ENCODE results near the gene SLC23A2. TPM values are rescaled to one million over a fixed set of nuclear protein-coding genes. Genes with fewer than 3 reads are reported as not detected.

The SLC23A2 gene
- total RNA-seq, result 10 to 100 TPM; 10.6 to 48.4 TPM
- polyA plus RNA-seq, result 10 to 100 TPM in 1 of 2 donors, 1 to 10 TPM in 1; 9.1 to 18.9 TPM

DNA sequence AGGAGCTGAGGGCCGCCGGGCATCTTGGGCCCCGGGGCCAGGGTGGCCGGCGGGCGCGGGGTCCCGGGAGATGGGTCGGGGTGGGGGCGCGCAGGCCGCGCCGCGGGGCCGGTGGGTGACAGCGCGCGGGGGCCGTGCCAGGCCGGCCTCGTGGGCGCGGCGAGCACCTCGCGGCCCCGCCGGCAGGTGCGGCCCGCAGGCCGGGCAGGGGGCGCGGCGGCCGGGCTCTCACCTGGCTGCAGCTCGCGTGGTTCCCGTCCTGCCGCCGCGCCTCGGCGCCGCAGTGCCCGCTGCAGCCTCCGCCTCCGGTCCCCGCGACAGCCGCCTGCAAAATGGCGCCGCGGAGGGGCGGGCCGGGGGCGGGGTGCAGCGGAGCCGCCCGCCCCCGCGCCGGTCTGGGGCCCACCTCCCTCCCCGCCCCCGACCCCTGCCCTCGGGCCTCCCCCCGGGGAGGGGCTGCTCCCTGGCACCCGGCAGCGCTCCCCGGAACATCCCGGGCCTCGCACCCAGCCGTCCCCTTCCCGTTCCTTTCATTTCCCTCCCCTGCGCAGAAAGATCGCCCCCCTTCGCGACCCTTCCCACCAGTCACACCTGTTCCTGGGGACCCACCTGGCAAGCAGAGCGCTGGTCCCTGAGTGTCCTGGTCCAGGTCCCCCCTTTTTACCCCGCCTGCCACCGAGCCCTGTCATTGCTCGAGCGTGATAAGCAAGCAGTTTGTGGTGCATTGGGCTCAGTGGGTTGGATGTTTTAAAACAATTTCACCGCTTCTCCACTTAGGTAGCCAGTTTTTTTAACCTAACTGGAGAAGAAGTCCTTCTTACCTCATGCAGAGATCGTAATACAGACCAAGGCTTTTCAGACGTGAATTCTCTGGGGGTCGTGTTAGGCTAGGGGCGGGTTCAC is at the start of gene SLC23A2:
SLC23A2 (minus strand) TSS at position 337 of the 903 bp plus-strand sequence. CDS start 68,948 bp downstream, outside the sequence.
- H3K4me3 ChIP-seq (ENCODE audit: low read depth in 1 of 3, low read length in 3 of 3), result peak within 1 kb of the TSS; percentile 82 to 96 (median 96)
- H3K9ac ChIP-seq (ENCODE audit: low read depth in 1 of 2, low read length in 2 of 2), result peak within 1 kb of the TSS; percentile 56 to 93
- 2% methylated on average over 88 of the region's 88 CpGs for WGBS
- no peaks in the 10 kb centered on the region for H3K9me3 ChIP-seq (ENCODE audit: control insufficient read depth in 4 of 4, low read length in 3 of 4)
- no peaks in the 10 kb centered on the region for H3K27me3 ChIP-seq (ENCODE audit: control insufficient read depth in 4 of 4, insufficient read depth in 4 of 4, low read length in 3 of 4)
- H3K4me1 ChIP-seq (ENCODE audit: control insufficient read depth in 4 of 4, insufficient read depth in 4 of 4, low read length in 3 of 4), result peaks cover 2 to 21% (median 9%) of the 10 kb centered on the region in 4 donors
- peak; percentile 46 for DNase-seq (ENCODE audit: low spot score)
- no peaks in the 10 kb centered on the region for H3K36me3 ChIP-seq (ENCODE audit: control insufficient read depth in 4 of 4, insufficient read depth in 3 of 4, low read depth in 1 of 4, low read length in 3 of 4)
- TF ChIP-seq FOXA1 (IDR thresholded peaks at IDR 0.05) (no peak), YY1 (IDR thresholded peaks at IDR 0.05) (peak; percentile 25)
- H3K27ac ChIP-seq (ENCODE audit: low read depth in 1 of 2, low read length in 2 of 2), result peak within 1 kb of the TSS; percentile 83 to 90

GRCh38 chr20:5046656-5047339 is 45.5 kb upstream of the SLC23A2 start:
- Histone ChIP-seq H3K27ac (ENCODE audit: low read depth in 1 of 2, low read length in 2 of 2) (no peak overlapping the region), H3K9me3 (ENCODE audit: control insufficient read depth in 4 of 4, low read length in 3 of 4) (no peaks in the 10 kb centered on the region), H3K9ac (ENCODE audit: low read depth in 1 of 2, low read length in 2 of 2) (no peak overlapping the region), H3K36me3 (ENCODE audit: control insufficient read depth in 4 of 4, insufficient read depth in 3 of 4, low read depth in 1 of 4, low read length in 3 of 4) (no peaks in the 10 kb centered on the region), H3K27me3 (ENCODE audit: control insufficient read depth in 4 of 4, insufficient read depth in 4 of 4, low read length in 3 of 4) (no peaks in the 10 kb centered on the region), H3K4me3 (ENCODE audit: low read depth in 1 of 3, low read length in 3 of 3) (no peak overlapping the region), H3K4me1 (ENCODE audit: control insufficient read depth in 4 of 4, insufficient read depth in 4 of 4, low read length in 3 of 4) (no peaks in the 10 kb centered on the region)
- TF ChIP-seq NR2F2 (IDR thresholded peaks at IDR 0.05) (no peak), MAX (IDR thresholded peaks at IDR 0.05) (no peak), FOXA1 (IDR thresholded peaks at IDR 0.05) (no peak), HNF4G (IDR thresholded peaks at IDR 0.05) (no peak), SP1 (IDR thresholded peaks at IDR 0.05) (no peak), RAD21 (IDR thresholded peaks at IDR 0.05) (no peak), RXRA (IDR thresholded peaks at IDR 0.05) (no peak), YY1 (IDR thresholded peaks at IDR 0.05) (no peak), ATF3 (IDR thresholded peaks at IDR 0.05) (no peak), EGR1 (IDR thresholded peaks at IDR 0.05; ENCODE audit: low read depth in 2 of 2) (no peak), FOXA2 (IDR thresholded peaks at IDR 0.05) (no peak), JUND (IDR thresholded peaks at IDR 0.05) (no peak), REST (IDR thresholded peaks at IDR 0.05) (no peak), HNF4A (conservative IDR thresholded peaks at IDR 0.05) (no peak), TAF1 (conservative IDR thresholded peaks at IDR 0.05) (no peak), GABPA (IDR thresholded peaks at IDR 0.05 in 1 of 2, conservative IDR thresholded peaks at IDR 0.05 in 1 of 2) (no peak)
- TF ChIP-seq, protein P1, sequence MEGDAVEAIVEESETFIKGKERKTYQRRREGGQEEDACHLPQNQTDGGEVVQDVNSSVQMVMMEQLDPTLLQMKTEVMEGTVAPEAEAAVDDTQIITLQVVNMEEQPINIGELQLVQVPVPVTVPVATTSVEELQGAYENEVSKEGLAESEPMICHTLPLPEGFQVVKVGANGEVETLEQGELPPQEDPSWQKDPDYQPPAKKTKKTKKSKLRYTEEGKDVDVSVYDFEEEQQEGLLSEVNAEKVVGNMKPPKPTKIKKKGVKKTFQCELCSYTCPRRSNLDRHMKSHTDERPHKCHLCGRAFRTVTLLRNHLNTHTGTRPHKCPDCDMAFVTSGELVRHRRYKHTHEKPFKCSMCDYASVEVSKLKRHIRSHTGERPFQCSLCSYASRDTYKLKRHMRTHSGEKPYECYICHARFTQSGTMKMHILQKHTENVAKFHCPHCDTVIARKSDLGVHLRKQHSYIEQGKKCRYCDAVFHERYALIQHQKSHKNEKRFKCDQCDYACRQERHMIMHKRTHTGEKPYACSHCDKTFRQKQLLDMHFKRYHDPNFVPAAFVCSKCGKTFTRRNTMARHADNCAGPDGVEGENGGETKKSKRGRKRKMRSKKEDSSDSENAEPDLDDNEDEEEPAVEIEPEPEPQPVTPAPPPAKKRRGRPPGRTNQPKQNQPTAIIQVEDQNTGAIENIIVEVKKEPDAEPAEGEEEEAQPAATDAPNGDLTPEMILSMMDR (IDR thresholded peaks at IDR 0.05; ENCODE audit: low read depth, low read length, missing input control), result no peak
- TF ChIP-seq, protein P2, sequence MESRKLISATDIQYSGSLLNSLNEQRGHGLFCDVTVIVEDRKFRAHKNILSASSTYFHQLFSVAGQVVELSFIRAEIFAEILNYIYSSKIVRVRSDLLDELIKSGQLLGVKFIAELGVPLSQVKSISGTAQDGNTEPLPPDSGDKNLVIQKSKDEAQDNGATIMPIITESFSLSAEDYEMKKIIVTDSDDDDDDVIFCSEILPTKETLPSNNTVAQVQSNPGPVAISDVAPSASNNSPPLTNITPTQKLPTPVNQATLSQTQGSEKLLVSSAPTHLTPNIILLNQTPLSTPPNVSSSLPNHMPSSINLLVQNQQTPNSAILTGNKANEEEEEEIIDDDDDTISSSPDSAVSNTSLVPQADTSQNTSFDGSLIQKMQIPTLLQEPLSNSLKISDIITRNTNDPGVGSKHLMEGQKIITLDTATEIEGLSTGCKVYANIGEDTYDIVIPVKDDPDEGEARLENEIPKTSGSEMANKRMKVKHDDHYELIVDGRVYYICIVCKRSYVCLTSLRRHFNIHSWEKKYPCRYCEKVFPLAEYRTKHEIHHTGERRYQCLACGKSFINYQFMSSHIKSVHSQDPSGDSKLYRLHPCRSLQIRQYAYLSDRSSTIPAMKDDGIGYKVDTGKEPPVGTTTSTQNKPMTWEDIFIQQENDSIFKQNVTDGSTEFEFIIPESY (IDR thresholded peaks at IDR 0.05), result no peak
- 81% methylated on average over 8 of the region's 8 CpGs for WGBS
- no peak for DNase-seq (ENCODE audit: low spot score)

Data from liver (tissue), 9 donors.